MM.1S (cell line): ENCODE data around the gene RXYLT1.
A peak's percentile ranks its signal among the peaks of the same experiment; 100 is the strongest.
"Not testable (repeated sequence)": the region's sequence is repeated elsewhere in the genome, so short reads cannot be mapped to it uniquely, and the experiment has no call there.

ENCODE experiments used
- DNase-seq: peaks from one replicate; pipeline ENCODE4 v3.0.0-alpha.2; 2015
- H2AFZ ChIP-seq: fragments of 300-600 bp; sonication (generic); 2 replicates; pipeline ENCODE4 v1.6.0; 2016; ENCODE audit warnings: antibody characterized with exemption, low read length
- H3F3A ChIP-seq: fragments of 300-600 bp; sonication (generic); 2 replicates; pipeline ENCODE4 v1.6.1; 2016; ENCODE audit warnings: mild to moderate bottlenecking, antibody characterized with exemption, low read length, moderate library complexity, mixed read lengths; ENCODE audit not compliant: insufficient read depth
- H3K27ac ChIP-seq: fragments of 300-600 bp; sonication (generic); 2 replicates; pipeline ENCODE4 v1.5.1; 2016; ENCODE audit warnings: mild to moderate bottlenecking, low read length
- H3K27me3 ChIP-seq: fragments of 300-600 bp; sonication (generic); replicated peaks from 2 replicates; pipeline ENCODE4 v1.6.0; 2016; ENCODE audit warnings: low read length; ENCODE audit not compliant: insufficient read depth
- H3K36me3 ChIP-seq: fragments of 300-600 bp; sonication (generic); replicated peaks from 2 replicates; pipeline ENCODE4 v1.6.1; 2016; ENCODE audit warnings: mild to moderate bottlenecking, low read length, mixed read lengths; ENCODE audit not compliant: insufficient read depth
- H3K4me1 ChIP-seq: fragments of 300-600 bp; sonication (generic); 2 replicates; pipeline ENCODE4 v1.6.1; 2016; ENCODE audit warnings: low read length, mixed read lengths
- H3K4me2 ChIP-seq: fragments of 300-600 bp; sonication (generic); 2 replicates; pipeline ENCODE4 v1.6.0; 2016; ENCODE audit warnings: low read depth, low read length
- H3K4me3 ChIP-seq: fragments of 300-600 bp; sonication (generic); 2 replicates; pipeline ENCODE4 v1.5.1; 2016; ENCODE audit warnings: low read length, mixed read lengths
- H3K79me2 ChIP-seq: fragments of 300-600 bp; sonication (generic); 2 replicates; pipeline ENCODE4 v1.6.1; 2016; ENCODE audit warnings: mixed run types, low read length, mixed read lengths
- H3K9ac ChIP-seq: fragments of 300-600 bp; sonication (generic); 2 replicates; pipeline ENCODE4 v1.6.1; 2016; ENCODE audit warnings: low read length, mixed read lengths
- H3K9me2 ChIP-seq: fragments of 300-600 bp; sonication (generic); replicated peaks from 2 replicates; pipeline ENCODE4 v1.6.1; 2016; ENCODE audit warnings: mild to moderate bottlenecking, low read length, mixed read lengths; ENCODE audit not compliant: insufficient read depth
- H3K9me3 ChIP-seq: fragments of 300-600 bp; sonication (generic); replicated peaks from 2 replicates; pipeline ENCODE4 v1.6.1; 2016; ENCODE audit warnings: mild to moderate bottlenecking, low read length, mixed read lengths; ENCODE audit not compliant: insufficient read depth
- H4K20me1 ChIP-seq: fragments of 300-600 bp; sonication (generic); 2 replicates; pipeline ENCODE4 v1.6.1; 2016; ENCODE audit warnings: mild to moderate bottlenecking, low read length, moderate library complexity, mixed read lengths; ENCODE audit not compliant: insufficient read depth
- CTCF ChIP-seq: fragments of 300-600 bp; sonication (generic); IDR thresholded peaks from 2 replicates; pipeline ENCODE4 v1.5.1; 2016; ENCODE audit warnings: antibody characterized with exemption, low read length, mixed read lengths
- EZH2 ChIP-seq: fragments of 300-600 bp; sonication (generic); optimal IDR thresholded peaks from 2 replicates; pipeline ENCODE3; 2017; ENCODE audit warnings: low read depth, mild to moderate bottlenecking, antibody characterized with exemption, low read length, mixed read lengths
- EZH2phosphoT487 ChIP-seq: fragments of 300-600 bp; sonication (generic); IDR thresholded peaks from 2 replicates; pipeline ENCODE4 v1.6.1; 2018; ENCODE audit warnings: antibody characterized with exemption, low read length

The RXYLT1 gene

GRCh38 chr12:63746470-63746869, 33.2 kb upstream of the RXYLT1 start:
- H3K36me3 ChIP-seq, H2AFZ ChIP-seq, H3K4me2 ChIP-seq: not testable (repeated sequence)

GRCh38 chr12:63747136-63747535, 32.6 kb upstream of the RXYLT1 start:
- H3K4me2 ChIP-seq, H2AFZ ChIP-seq, H3K79me2 ChIP-seq, DNase-seq, H3K4me1 ChIP-seq, H3K9me2 ChIP-seq, H3K4me3 ChIP-seq, H3F3A ChIP-seq, H3K9me3 ChIP-seq, H4K20me1 ChIP-seq, H3K36me3 ChIP-seq, H3K27ac ChIP-seq, H3K27me3 ChIP-seq, H3K9ac ChIP-seq: not testable (repeated sequence)

More at GRCh38 chr12:63746470-63746869, 33.2 kb upstream of the RXYLT1 start:
- H3K79me2 ChIP-seq, H4K20me1 ChIP-seq, H3F3A ChIP-seq, H3K9me2 ChIP-seq, H3K4me3 ChIP-seq, H3K9me3 ChIP-seq, H3K9ac ChIP-seq, DNase-seq, H3K27me3 ChIP-seq, H3K27ac ChIP-seq, H3K4me1 ChIP-seq: not testable (repeated sequence)

- no peak overlapping the region for H3K27ac ChIP-seq
- no peak for DNase-seq
- TF ChIP-seq EZH2phosphoT487 (no peak), CTCF (no peak), EZH2 (no peak)
- H3K4me2 ChIP-seq = no peak overlapping the region
- no peak overlapping the region for H3K4me3 ChIP-seq
- H3K4me1 ChIP-seq = no peaks in the 10 kb centered on the region
- no peak overlapping the region for H2AFZ ChIP-seq
- no peaks in the 10 kb centered on the region for H3F3A ChIP-seq
- no peaks in the 10 kb centered on the region for H3K27me3 ChIP-seq
- H3K9me3 ChIP-seq = no peaks in the 10 kb centered on the region
- H4K20me1 ChIP-seq = no peaks in the 10 kb centered on the region
- H3K9me2 ChIP-seq = no peaks in the 10 kb centered on the region
- H3K79me2 ChIP-seq = no peaks in the 10 kb centered on the region
- H3K36me3 ChIP-seq = no peaks in the 10 kb centered on the region
- H3K9ac ChIP-seq = no peak overlapping the region
Observed at GRCh38 chr12:63747553-63747952, 32.2 kb upstream of the RXYLT1 start.

DNA sequence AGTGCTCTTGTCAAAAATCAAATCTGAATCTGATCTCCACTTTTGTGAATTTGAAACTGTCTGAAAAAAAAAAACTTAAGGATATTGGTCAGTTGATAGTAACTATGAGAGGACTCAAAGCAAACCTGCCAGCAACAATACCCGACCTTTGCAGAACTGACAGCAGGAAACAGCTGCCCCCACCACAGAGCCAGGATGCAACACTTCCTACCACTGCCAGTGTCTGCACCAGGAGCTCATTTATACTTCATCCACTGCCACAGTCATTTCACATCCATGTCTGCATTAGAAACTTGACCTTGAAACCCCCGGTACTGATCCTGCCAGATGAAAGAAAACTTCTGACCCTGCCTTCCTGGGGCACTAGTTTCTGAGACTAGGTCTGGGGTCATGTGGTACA, 27.4 kb upstream of the RXYLT1 start:
- no peaks in the 10 kb centered on the region for H3K9me2 ChIP-seq
- no peaks in the 10 kb centered on the region for H3K36me3 ChIP-seq
- H3F3A ChIP-seq = no peaks in the 10 kb centered on the region
- no peaks in the 10 kb centered on the region for H3K9me3 ChIP-seq
- DNase-seq = peak; percentile 67
- TF ChIP-seq EZH2phosphoT487 (no peak), EZH2 (no peak), CTCF (no peak)
- H3K79me2 ChIP-seq = no peaks in the 10 kb centered on the region
- H3K4me1 ChIP-seq = 0 out of 2 replicates have a peak, but pooled peaks cover 3% of the 10 kb centered on the region
- no peak overlapping the region for H3K4me2 ChIP-seq
- no peaks in the 10 kb centered on the region for H3K27me3 ChIP-seq
- H3K9ac ChIP-seq = no peak overlapping the region
- H3K27ac ChIP-seq = no peak overlapping the region
- no peaks in the 10 kb centered on the region for H4K20me1 ChIP-seq
- H2AFZ ChIP-seq = no peak overlapping the region
- H3K4me3 ChIP-seq = no peak overlapping the region
